ENCODE results near the gene COL9A3. TPM values are rescaled to one million over a fixed set of nuclear protein-coding genes. Genes with fewer than 3 reads are reported as not detected.

Gene COL9A3
- total RNA-seq, 1 experiment from 2014 or later: 136 TPM

GRCh38 chr20:62831854-62832211 lies 15.0 kb downstream of the COL9A3 start:
- peaks cover 19% of the 10 kb centered on the region for H3K4me1 Mint-ChIP-seq
- ChIA-PET POLR2A (interaction anchor here (1.2 kb wide), 1 partner anchor 16 kb away, joined by 4 read pairs; no protein-coding TSS in a partner anchor), CTCF (interaction anchor here (1.5 to 2.2 kb wide), 3 partner anchors 9 to 56 kb away, joined by 3 to 6 read pairs (median 4); no protein-coding TSS in a partner anchor)
- H3K4me3 Mint-ChIP-seq: no peak overlapping the region
- peaks cover 6% of the 10 kb centered on the region; the same call in 1 of the 2 replicates for H3K36me3 Mint-ChIP-seq
- TF ChIP-seq TP53 (CRISPR knock-in tag; IDR thresholded peaks at IDR 0.05) (no peak), NR3C1 (CRISPR knock-in tag; conservative IDR thresholded peaks at IDR 0.05; ENCODE audit: low read depth) (no peak), SOX15 (CRISPR knock-in tag; IDR thresholded peaks at IDR 0.05) (no peak), CREB1 (CRISPR knock-in tag; IDR thresholded peaks at IDR 0.05) (no peak), FOXP4 (CRISPR knock-in tag; IDR thresholded peaks at IDR 0.05) (no peak), ATF6 (CRISPR knock-in tag; IDR thresholded peaks at IDR 0.05) (no peak), SP1 (CRISPR knock-in tag; conservative IDR thresholded peaks at IDR 0.05) (no peak), ZNF263 (CRISPR knock-in tag; IDR thresholded peaks at IDR 0.05; ENCODE audit: low read depth) (no peak), ATF3 (CRISPR knock-in tag; conservative IDR thresholded peaks at IDR 0.05) (no peak), TCF7 (CRISPR knock-in tag; IDR thresholded peaks at IDR 0.05; ENCODE audit: low read depth) (no peak), HMGA2 (CRISPR knock-in tag; IDR thresholded peaks at IDR 0.05) (no peak), EMX1 (CRISPR knock-in tag; IDR thresholded peaks at IDR 0.05) (no peak), NR2C2 (CRISPR knock-in tag; IDR thresholded peaks at IDR 0.05) (no peak)
- TF ChIP-seq, protein P1, sequence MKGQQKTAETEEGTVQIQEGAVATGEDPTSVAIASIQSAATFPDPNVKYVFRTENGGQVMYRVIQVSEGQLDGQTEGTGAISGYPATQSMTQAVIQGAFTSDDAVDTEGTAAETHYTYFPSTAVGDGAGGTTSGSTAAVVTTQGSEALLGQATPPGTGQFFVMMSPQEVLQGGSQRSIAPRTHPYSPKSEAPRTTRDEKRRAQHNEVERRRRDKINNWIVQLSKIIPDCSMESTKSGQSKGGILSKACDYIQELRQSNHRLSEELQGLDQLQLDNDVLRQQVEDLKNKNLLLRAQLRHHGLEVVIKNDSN (CRISPR knock-in tag; IDR thresholded peaks at IDR 0.05): no peak
- TF ChIP-seq, protein P2, sequence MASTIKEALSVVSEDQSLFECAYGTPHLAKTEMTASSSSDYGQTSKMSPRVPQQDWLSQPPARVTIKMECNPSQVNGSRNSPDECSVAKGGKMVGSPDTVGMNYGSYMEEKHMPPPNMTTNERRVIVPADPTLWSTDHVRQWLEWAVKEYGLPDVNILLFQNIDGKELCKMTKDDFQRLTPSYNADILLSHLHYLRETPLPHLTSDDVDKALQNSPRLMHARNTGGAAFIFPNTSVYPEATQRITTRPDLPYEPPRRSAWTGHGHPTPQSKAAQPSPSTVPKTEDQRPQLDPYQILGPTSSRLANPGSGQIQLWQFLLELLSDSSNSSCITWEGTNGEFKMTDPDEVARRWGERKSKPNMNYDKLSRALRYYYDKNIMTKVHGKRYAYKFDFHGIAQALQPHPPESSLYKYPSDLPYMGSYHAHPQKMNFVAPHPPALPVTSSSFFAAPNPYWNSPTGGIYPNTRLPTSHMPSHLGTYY (CRISPR knock-in tag; IDR thresholded peaks at IDR 0.05): no peak
- no peaks in the 10 kb centered on the region for H3K27me3 Mint-ChIP-seq (ENCODE audit: low read depth)
- H3K9me3 Mint-ChIP-seq: no peaks in the 10 kb centered on the region
- peak overlapping the region; percentile 63 for H3K27ac Mint-ChIP-seq
- DNase-seq (ENCODE audit: low spot score): no peak
- ATAC-seq: peak; percentile 15

- ChIA-PET POLR2A (interaction anchor here (1.2 kb wide), 1 partner anchor 17 kb away, joined by 4 read pairs; no protein-coding TSS in a partner anchor), CTCF (interaction anchor here (1.5 to 2.2 kb wide), 3 partner anchors 9 to 55 kb away, joined by 3 to 6 read pairs (median 4); no protein-coding TSS in a partner anchor)
- Mint-ChIP-seq H3K4me3 (peak overlapping the region; percentile 41), H3K36me3 (peaks cover 6% of the 10 kb centered on the region; the same call in 1 of the 2 replicates), H3K4me1 (peaks cover 19% of the 10 kb centered on the region), H3K9me3 (no peaks in the 10 kb centered on the region), H3K27me3 (ENCODE audit: low read depth) (no peaks in the 10 kb centered on the region), H3K27ac (peak overlapping the region; percentile 63)
- DNase-seq (ENCODE audit: low spot score) (peak; percentile 71), ATAC-seq (peak; percentile 73)
- no peak for TF ChIP-seq FOXP4 (CRISPR knock-in tag; IDR thresholded peaks at IDR 0.05)
- no peak for TF ChIP-seq KAT7 (CRISPR knock-in tag; IDR thresholded peaks at IDR 0.05; ENCODE audit: borderline replicate concordance)
- TF ChIP-seq ATF3 (CRISPR knock-in tag; conservative IDR thresholded peaks at IDR 0.05): no peak
- TF ChIP-seq FOXK1 (CRISPR knock-in tag; IDR thresholded peaks at IDR 0.05): no peak
- TF ChIP-seq RORB (CRISPR knock-in tag; IDR thresholded peaks at IDR 0.05): no peak
- no peak for TF ChIP-seq ETV6 (CRISPR knock-in tag; IDR thresholded peaks at IDR 0.05)
- TF ChIP-seq ARID4B (CRISPR knock-in tag; IDR thresholded peaks at IDR 0.05; ENCODE audit: borderline replicate concordance): no peak
- no peak for TF ChIP-seq GABPB1 (CRISPR knock-in tag; IDR thresholded peaks at IDR 0.05)
Observed at GRCh38 chr20:62832212-62832922, 15.5 kb downstream of the COL9A3 start.

All from WTC11 (cell line).